MM.1S (cell line): ENCODE measurements around the gene ZNF574.

Source experiments
- DNase-seq: peaks from one replicate; pipeline ENCODE4 v3.0.0-alpha.2; 2015
- H2AFZ ChIP-seq: fragments of 300-600 bp; sonication (generic); 2 replicates; pipeline ENCODE4 v1.6.0; 2016; ENCODE audit warnings: antibody characterized with exemption, low read length
- H3F3A ChIP-seq: fragments of 300-600 bp; sonication (generic); 2 replicates; pipeline ENCODE4 v1.6.1; 2016; ENCODE audit warnings: mild to moderate bottlenecking, antibody characterized with exemption, low read length, moderate library complexity, mixed read lengths; ENCODE audit not compliant: insufficient read depth
- H3K27ac ChIP-seq: fragments of 300-600 bp; sonication (generic); 2 replicates; pipeline ENCODE4 v1.5.1; 2016; ENCODE audit warnings: mild to moderate bottlenecking, low read length
- H3K27me3 ChIP-seq: fragments of 300-600 bp; sonication (generic); replicated peaks from 2 replicates; pipeline ENCODE4 v1.6.0; 2016; ENCODE audit warnings: low read length; ENCODE audit not compliant: insufficient read depth
- H3K36me3 ChIP-seq: fragments of 300-600 bp; sonication (generic); replicated peaks from 2 replicates; pipeline ENCODE4 v1.6.1; 2016; ENCODE audit warnings: mild to moderate bottlenecking, low read length, mixed read lengths; ENCODE audit not compliant: insufficient read depth
- H3K4me1 ChIP-seq: fragments of 300-600 bp; sonication (generic); 2 replicates; pipeline ENCODE4 v1.6.1; 2016; ENCODE audit warnings: low read length, mixed read lengths
- H3K4me2 ChIP-seq: fragments of 300-600 bp; sonication (generic); 2 replicates; pipeline ENCODE4 v1.6.0; 2016; ENCODE audit warnings: low read depth, low read length
- H3K4me3 ChIP-seq: fragments of 300-600 bp; sonication (generic); 2 replicates; pipeline ENCODE4 v1.5.1; 2016; ENCODE audit warnings: low read length, mixed read lengths
- H3K79me2 ChIP-seq: fragments of 300-600 bp; sonication (generic); 2 replicates; pipeline ENCODE4 v1.6.1; 2016; ENCODE audit warnings: mixed run types, low read length, mixed read lengths
- H3K9ac ChIP-seq: fragments of 300-600 bp; sonication (generic); 2 replicates; pipeline ENCODE4 v1.6.1; 2016; ENCODE audit warnings: low read length, mixed read lengths
- H3K9me2 ChIP-seq: fragments of 300-600 bp; sonication (generic); replicated peaks from 2 replicates; pipeline ENCODE4 v1.6.1; 2016; ENCODE audit warnings: mild to moderate bottlenecking, low read length, mixed read lengths; ENCODE audit not compliant: insufficient read depth
- H3K9me3 ChIP-seq: fragments of 300-600 bp; sonication (generic); replicated peaks from 2 replicates; pipeline ENCODE4 v1.6.1; 2016; ENCODE audit warnings: mild to moderate bottlenecking, low read length, mixed read lengths; ENCODE audit not compliant: insufficient read depth
- H4K20me1 ChIP-seq: fragments of 300-600 bp; sonication (generic); 2 replicates; pipeline ENCODE4 v1.6.1; 2016; ENCODE audit warnings: mild to moderate bottlenecking, low read length, moderate library complexity, mixed read lengths; ENCODE audit not compliant: insufficient read depth
- EZH2 ChIP-seq: fragments of 300-600 bp; sonication (generic); optimal IDR thresholded peaks from 2 replicates; pipeline ENCODE3; 2017; ENCODE audit warnings: low read depth, mild to moderate bottlenecking, antibody characterized with exemption, low read length, mixed read lengths
- EZH2phosphoT487 ChIP-seq: fragments of 300-600 bp; sonication (generic); IDR thresholded peaks from 2 replicates; pipeline ENCODE4 v1.6.1; 2018; ENCODE audit warnings: antibody characterized with exemption, low read length
- TF ChIP-seq, protein P1 (sequence below): fragments of 300-600 bp; sonication (generic); IDR thresholded peaks from 2 replicates; pipeline ENCODE4 v1.5.1; 2016; ENCODE audit warnings: antibody characterized with exemption, low read length, mixed read lengths

Gene ZNF574

DNA sequence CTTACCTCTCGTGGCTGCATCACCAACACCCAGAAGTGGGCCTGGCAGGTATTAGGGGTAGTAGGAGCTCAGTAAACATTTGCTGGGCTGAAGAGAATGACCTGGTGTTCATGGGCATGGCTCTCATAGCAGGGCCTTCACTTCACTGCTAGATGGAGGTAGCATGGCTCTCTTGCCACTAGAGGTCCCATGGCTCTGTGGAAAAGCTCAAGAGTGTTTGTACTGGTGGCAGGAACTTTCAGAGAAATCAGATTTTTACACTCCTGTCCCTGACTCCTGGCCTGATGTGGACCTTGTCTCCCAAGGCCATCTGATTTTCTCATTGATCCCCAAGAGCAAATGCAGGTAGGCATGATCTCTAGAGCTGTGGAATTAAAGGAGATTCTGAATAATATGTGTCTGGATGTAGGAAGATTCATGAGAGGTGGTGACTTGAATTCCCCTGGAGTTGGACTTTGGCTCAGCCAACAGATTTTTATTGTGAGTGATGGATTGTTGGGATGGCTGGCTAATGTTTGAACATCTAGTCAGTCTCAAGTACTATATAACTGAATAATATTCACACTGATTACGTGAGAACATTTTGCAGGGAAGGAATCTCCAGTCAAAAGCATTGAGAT lies 5.7 kb downstream of the ZNF574 start:
- H3K9me2 ChIP-seq = no peaks in the 10 kb centered on the region
- no peak overlapping the region for H3K4me3 ChIP-seq
- H3F3A ChIP-seq = peaks cover 6% of the 10 kb centered on the region; the same call in 1 of the 2 replicates
- H2AFZ ChIP-seq = no peak overlapping the region
- H3K27ac ChIP-seq = no peak overlapping the region
- peaks cover 24% of the 10 kb centered on the region for H3K36me3 ChIP-seq
- TF ChIP-seq EZH2phosphoT487 (no peak), EZH2 (no peak)
- TF ChIP-seq, protein P1, sequence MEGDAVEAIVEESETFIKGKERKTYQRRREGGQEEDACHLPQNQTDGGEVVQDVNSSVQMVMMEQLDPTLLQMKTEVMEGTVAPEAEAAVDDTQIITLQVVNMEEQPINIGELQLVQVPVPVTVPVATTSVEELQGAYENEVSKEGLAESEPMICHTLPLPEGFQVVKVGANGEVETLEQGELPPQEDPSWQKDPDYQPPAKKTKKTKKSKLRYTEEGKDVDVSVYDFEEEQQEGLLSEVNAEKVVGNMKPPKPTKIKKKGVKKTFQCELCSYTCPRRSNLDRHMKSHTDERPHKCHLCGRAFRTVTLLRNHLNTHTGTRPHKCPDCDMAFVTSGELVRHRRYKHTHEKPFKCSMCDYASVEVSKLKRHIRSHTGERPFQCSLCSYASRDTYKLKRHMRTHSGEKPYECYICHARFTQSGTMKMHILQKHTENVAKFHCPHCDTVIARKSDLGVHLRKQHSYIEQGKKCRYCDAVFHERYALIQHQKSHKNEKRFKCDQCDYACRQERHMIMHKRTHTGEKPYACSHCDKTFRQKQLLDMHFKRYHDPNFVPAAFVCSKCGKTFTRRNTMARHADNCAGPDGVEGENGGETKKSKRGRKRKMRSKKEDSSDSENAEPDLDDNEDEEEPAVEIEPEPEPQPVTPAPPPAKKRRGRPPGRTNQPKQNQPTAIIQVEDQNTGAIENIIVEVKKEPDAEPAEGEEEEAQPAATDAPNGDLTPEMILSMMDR = peak; percentile 58
- peak; percentile 48 for DNase-seq
- no peak overlapping the region for H3K4me2 ChIP-seq
- no peaks in the 10 kb centered on the region for H3K27me3 ChIP-seq
- no peaks in the 10 kb centered on the region for H3K9me3 ChIP-seq
- H3K9ac ChIP-seq = no peak overlapping the region
- peaks cover 55% of the 10 kb centered on the region for H3K79me2 ChIP-seq
- peaks cover 4% of the 10 kb centered on the region for H4K20me1 ChIP-seq
- no peaks in the 10 kb centered on the region for H3K4me1 ChIP-seq

GRCh38 chr19:42083537-42083936 lies 7.6 kb downstream of the ZNF574 start:
- H3K9ac ChIP-seq = no peak overlapping the region
- H3K79me2 ChIP-seq = peaks cover 37% of the 10 kb centered on the region

GRCh38 chr19:42086188-42086736 lies 10.3 kb downstream of the ZNF574 start:
- Histone ChIP-seq H4K20me1 (no peaks in the 10 kb centered on the region), H3K27ac (no peak overlapping the region), H3K4me3 (no peak overlapping the region), H3K9me3 (no peaks in the 10 kb centered on the region), H3K9me2 (no peaks in the 10 kb centered on the region), H3K9ac (no peak overlapping the region), H3K36me3 (peaks cover 2% of the 10 kb centered on the region; the same call in 1 of the 2 replicates), H3K79me2 (peaks cover 10% of the 10 kb centered on the region), H2AFZ (no peak overlapping the region), H3K4me1 (peaks cover 24% of the 10 kb centered on the region), H3K27me3 (no peaks in the 10 kb centered on the region), H3F3A (peaks cover 20% of the 10 kb centered on the region), H3K4me2 (no peak overlapping the region)
- no peak for DNase-seq
- no peak for TF ChIP-seq EZH2phosphoT487
- TF ChIP-seq, protein P1 = no peak

More at GRCh38 chr19:42083537-42083936, 7.6 kb downstream of the ZNF574 start:
- Histone ChIP-seq H3K27ac (no peak overlapping the region), H2AFZ (no peak overlapping the region), H3F3A (peaks cover 6% of the 10 kb centered on the region; the same call in 1 of the 2 replicates), H3K4me2 (no peak overlapping the region), H3K9me2 (no peaks in the 10 kb centered on the region), H3K4me1 (peaks cover under 1% of the 10 kb centered on the region; the same call in 1 of the 2 replicates), H3K27me3 (no peaks in the 10 kb centered on the region), H3K36me3 (peaks cover 23% of the 10 kb centered on the region), H4K20me1 (peaks cover 1% of the 10 kb centered on the region), H3K4me3 (no peak overlapping the region), H3K9me3 (no peaks in the 10 kb centered on the region)
- no peak for DNase-seq
- TF ChIP-seq EZH2 (no peak), EZH2phosphoT487 (no peak)
